HL-60/S4 (cell line): ENCODE data around the gene ESCO1.
"Not testable (repeated sequence)": the region's sequence is repeated elsewhere in the genome, so short reads cannot be mapped to it uniquely, and the experiment has no call there.

ENCODE experiments used
- in situ Hi-C: fragments of 300-500 bp; cut with MboI; formaldehyde crosslinking; loops from 2 replicates; pipeline ENCODE4 v1.14.3; 2022; ENCODE audit warnings: low sequenced_read_pairs

ESCO1 gene

GRCh38 chr18:21593540-21594257 is 6.8 kb downstream of the ESCO1 start:
- in situ Hi-C loops: no loop called here

- in situ Hi-C loops: not testable (repeated sequence)
Measured at GRCh38 chr18:21592361-21592760, 8.1 kb downstream of the ESCO1 start.

GRCh38 chr18:21584391-21584790 is 16.1 kb downstream of the ESCO1 start:
- in situ Hi-C loops: no loop called here

- in situ Hi-C loops: no loop called here
Measured at GRCh38 chr18:21575656-21576055, 24.8 kb downstream of the ESCO1 start.

- in situ Hi-C loops: no loop called here
Measured at GRCh38 chr18:21571772-21572171, 28.7 kb downstream of the ESCO1 start.

GRCh38 chr18:21559195-21559594 is 41.3 kb downstream of the ESCO1 start:
- in situ Hi-C loops: no loop called here

- in situ Hi-C loops: no loop called here
Measured at GRCh38 chr18:21557607-21558253, 42.8 kb downstream of the ESCO1 start.

GRCh38 chr18:21550510-21550970 is 50.0 kb downstream of the ESCO1 start:
- in situ Hi-C loops: no loop called here

- in situ Hi-C loops: no loop called here
Measured at GRCh38 chr18:21548647-21549046, 51.9 kb downstream of the ESCO1 start.

- in situ Hi-C loops: no loop called here
Measured at GRCh38 chr18:21546423-21546822, 54.1 kb downstream of the ESCO1 start.

GRCh38 chr18:21538230-21538629 is 62.3 kb downstream of the ESCO1 start:
- in situ Hi-C loops: no loop called here

GRCh38 chr18:21534327-21534726 is 66.2 kb downstream of the ESCO1 start:
- in situ Hi-C loops: no loop called here

- in situ Hi-C loops: no loop called here
Measured at GRCh38 chr18:21526463-21526862, 74.0 kb downstream of the ESCO1 start.

- in situ Hi-C loops: no loop called here
Measured at GRCh38 chr18:21525916-21526315, 74.6 kb downstream of the ESCO1 start.

GRCh38 chr18:21522530-21522929 is 78.0 kb downstream of the ESCO1 start:
- in situ Hi-C loops: no loop called here

GRCh38 chr18:21513741-21514140 is 86.8 kb downstream of the ESCO1 start:
- in situ Hi-C loops: no loop called here

GRCh38 chr18:21513292-21513691 is 87.2 kb downstream of the ESCO1 start:
- in situ Hi-C loops: no loop called here

- in situ Hi-C loops: no loop called here
Measured at GRCh38 chr18:21509062-21509461, 91.4 kb downstream of the ESCO1 start.

- in situ Hi-C loops: no loop called here
Measured at GRCh38 chr18:21507913-21508701, 92.4 kb downstream of the ESCO1 start.

GRCh38 chr18:21502661-21503060 is 97.8 kb downstream of the ESCO1 start:
- in situ Hi-C loops: no loop called here

GRCh38 chr18:21499997-21500396 is 100.5 kb downstream of the ESCO1 start:
- in situ Hi-C loops: loop anchor here (25.0 kb wide), 2 partner anchors 362 to 462 kb away; no protein-coding TSS in a partner anchor
